Endothelial cell of umbilical vein (primary cell): ENCODE results near the gene GBP4. TPM values are rescaled to one million over a fixed set of nuclear protein-coding genes. Genes with fewer than 3 reads are reported as not detected.

ENCODE experiments used
- BruUV-seq: library from RNA; stranded (reverse); fragments of 400-500 nt; replicated peaks from 2 replicates; lab custom pipeline; 2021; lab: Mats Ljungman, UMichigan
- CTCF ChIA-PET: fragments of 300-600, 350-600 bp; sonication (Branson Sonifier 250); formaldehyde crosslinking; loops from one replicate; lab custom pipeline; 2021; ENCODE audit warnings: antibody characterized with exemption, inconsistent platforms; lab: Charles Lee
- POLR2A ChIA-PET: fragments of 300-600, 350-600 bp; sonication (Branson Sonifier 250); formaldehyde crosslinking; loops from one replicate; lab custom pipeline; 2021; ENCODE audit warnings: antibody characterized with exemption, inconsistent platforms; lab: Charles Lee
- DNase-seq: peaks from one replicate; pipeline ENCODE4 v3.0.0-alpha.2; 2011; ENCODE audit warnings: low read depth, low spot score
- FAIRE-seq: peaks from 2 replicates; lab custom pipeline; 2011; peaks lifted over from hg19 to GRCh38; lab: Jason Lieb, UNC
- H2AFZ ChIP-seq: 2 replicates; pipeline ENCODE4 v1.6.0; 2012; ENCODE audit warnings: low read depth, low read length, control low read depth, inconsistent platforms
- H3K27ac ChIP-seq: 2 replicates; pipeline ENCODE4 v1.5.1; 2011; ENCODE audit warnings: low read depth, mild to moderate bottlenecking, control low read depth, low read length, moderate library complexity; ENCODE audit not compliant: insufficient read depth
- H3K27me3 ChIP-seq, 2 experiments: 2 replicates each; pipeline versions ENCODE4 v1.6.0 to v1.6.1; 2011; ENCODE audit warnings: low read length in 2 of 2, mixed read lengths in 1 of 2; ENCODE audit not compliant: control insufficient read depth in 2 of 2, insufficient read depth in 2 of 2
- H3K36me3 ChIP-seq, 2 experiments: 2 replicates in 1 of 2; 3 replicates in 1 of 2; pipeline ENCODE4 v1.5.1; 2011; ENCODE audit warnings: low read length in 2 of 2, mild to moderate bottlenecking in 1 of 2, moderate library complexity in 1 of 2; ENCODE audit not compliant: control insufficient read depth in 2 of 2, insufficient read depth in 2 of 2; ENCODE audit errors: extremely low read depth in 1 of 2
- H3K4me1 ChIP-seq: 3 replicates; pipeline ENCODE4 v1.5.1; 2011; ENCODE audit warnings: mild to moderate bottlenecking, low read length; ENCODE audit not compliant: control insufficient read depth, insufficient read depth; ENCODE audit errors: extremely low read depth
- H3K4me2 ChIP-seq: 2 replicates; pipeline ENCODE4 v1.6.1; 2011; ENCODE audit warnings: low read length, control low read depth, mixed read lengths; ENCODE audit not compliant: insufficient read depth
- H3K4me3 ChIP-seq, 3 experiments: fragments of 200-600 bp in 1 of 3; sonication (generic), shearing (Covaris generic) in 1 of 3; replicated peaks in 1 of 3; 2 replicates each; pipeline ENCODE4 v1.5.1; 2011 to 2016; ENCODE audit warnings: control low read depth in 3 of 3, low read length in 3 of 3, mild to moderate bottlenecking in 2 of 3, inconsistent platforms in 1 of 3, low read depth in 1 of 3, moderate library complexity in 1 of 3; ENCODE audit not compliant: insufficient read depth in 1 of 3
- H3K79me2 ChIP-seq: 2 replicates; pipeline ENCODE4 v1.6.0; 2012; ENCODE audit warnings: low read length, inconsistent platforms; ENCODE audit not compliant: control insufficient read depth, insufficient read depth
- H3K9ac ChIP-seq: replicated peaks from 2 replicates; pipeline ENCODE3; 2011; ENCODE audit warnings: low read length, control low read depth; ENCODE audit not compliant: insufficient read depth; ENCODE audit errors: extremely low read depth
- H3K9me1 ChIP-seq: replicated peaks from 3 replicates; pipeline ENCODE4 v1.6.0; 2011; ENCODE audit warnings: mild to moderate bottlenecking, low read length; ENCODE audit not compliant: control insufficient read depth, insufficient read depth; ENCODE audit errors: extremely low read depth
- H3K9me3 ChIP-seq: replicated peaks from 2 replicates; pipeline ENCODE4 v1.5.1; 2012; ENCODE audit warnings: low read length, inconsistent platforms; ENCODE audit not compliant: control insufficient read depth, insufficient read depth
- H4K20me1 ChIP-seq: replicated peaks from 2 replicates; pipeline ENCODE3; 2011; ENCODE audit warnings: mild to moderate bottlenecking, low read length; ENCODE audit not compliant: control insufficient read depth, insufficient read depth; ENCODE audit errors: extremely low read depth
- EZH2 ChIP-seq: IDR thresholded peaks from 2 replicates; pipeline ENCODE4 v1.6.1; 2012; ENCODE audit warnings: borderline replicate concordance, low read depth, mild to moderate bottlenecking, moderate library complexity, low read length, inconsistent platforms; ENCODE audit not compliant: severe bottlenecking
- FOS ChIP-seq: IDR thresholded peaks from 2 replicates; pipeline ENCODE4 v1.6.1; 2011; ENCODE audit warnings: mild to moderate bottlenecking, low read length, moderate library complexity, borderline replicate concordance; ENCODE audit not compliant: insufficient read depth
- GATA2 ChIP-seq: IDR thresholded peaks from 2 replicates; pipeline ENCODE4 v1.7.0; 2011; ENCODE audit warnings: low read depth, mild to moderate bottlenecking, moderate library complexity, mixed read lengths, low read length; ENCODE audit not compliant: insufficient read length, insufficient read depth
- JUN ChIP-seq: IDR thresholded peaks from 2 replicates; pipeline ENCODE4 v1.6.1; 2011; ENCODE audit warnings: borderline replicate concordance, low read depth; ENCODE audit not compliant: insufficient read length, insufficient read depth
- MYC ChIP-seq: IDR thresholded peaks from one replicate; pipeline ENCODE4 v1.6.1; 2011; ENCODE audit warnings: mild to moderate bottlenecking, low read depth, low read length
- POLR2A ChIP-seq: IDR thresholded peaks from 2 replicates; pipeline ENCODE4 v1.6.1; 2012; ENCODE audit warnings: low read depth, mild to moderate bottlenecking, control low read depth, low read length
- POLR2AphosphoS5 ChIP-seq: IDR thresholded peaks from 2 replicates; pipeline ENCODE4 v1.6.1; 2012; ENCODE audit warnings: low read depth, mild to moderate bottlenecking, control low read depth, low read length, moderate library complexity; ENCODE audit not compliant: insufficient read depth
- dilution Hi-C: fragments of 300-500 bp; cut with MboI; formaldehyde crosslinking; loops from one replicate; pipeline ENCODE4 v1.15.0; 2019; ENCODE audit warnings: low sequenced_read_pairs; ENCODE audit not compliant: extremely low pct_ligation_motif_present
- intact Hi-C: fragments of 100-400 bp; cut with micrococcal nuclease; formaldehyde crosslinking; loops from one replicate; pipeline ENCODE4 v1.10.0; 2022
- polyA plus RNA-seq, 4 experiments: library from polyadenylated mRNA; depleted of rRNA in 3 of 4; stranded (reverse) in 3 of 4; unstranded in 1 of 4; fragments of >200 nt; gene quantifications; 2 replicates each; pipeline versions ENCODE4 v1.2.1 to v1.2.3, GENCODE V29; 2011 to 2012; ENCODE audit warnings: missing spikeins in 1 of 4
- total RNA-seq: library from RNA; stranded (reverse); gene quantifications from 2 replicates; pipeline ENCODE4 v1.2.3, GENCODE V29; 2021
- TF ChIP-seq, protein P1 (sequence below): IDR thresholded peaks from 2 replicates; pipeline ENCODE4 v1.6.1; 2011; ENCODE audit not compliant: insufficient read depth, insufficient read length
- TF ChIP-seq, protein P2 (sequence below), 2 donors: IDR thresholded peaks; 1 replicate in 1 of 2; 2 replicates in 1 of 2; pipeline ENCODE4 v1.5.1; 2011; ENCODE audit warnings: low read length in 2 of 2, mild to moderate bottlenecking in 2 of 2, moderate library complexity in 2 of 2, control low read depth in 1 of 2, inconsistent platforms in 1 of 2, low read depth in 1 of 2; ENCODE audit not compliant: insufficient read depth in 1 of 2; ENCODE audit errors: extremely low read depth in 1 of 2

Gene GBP4
- total and polyA plus RNA-seq, 2 donors (not counting 3 experiments of a cell fraction or from before 2014, with no cell fraction given) = 1.7 to 7.6 TPM

DNA sequence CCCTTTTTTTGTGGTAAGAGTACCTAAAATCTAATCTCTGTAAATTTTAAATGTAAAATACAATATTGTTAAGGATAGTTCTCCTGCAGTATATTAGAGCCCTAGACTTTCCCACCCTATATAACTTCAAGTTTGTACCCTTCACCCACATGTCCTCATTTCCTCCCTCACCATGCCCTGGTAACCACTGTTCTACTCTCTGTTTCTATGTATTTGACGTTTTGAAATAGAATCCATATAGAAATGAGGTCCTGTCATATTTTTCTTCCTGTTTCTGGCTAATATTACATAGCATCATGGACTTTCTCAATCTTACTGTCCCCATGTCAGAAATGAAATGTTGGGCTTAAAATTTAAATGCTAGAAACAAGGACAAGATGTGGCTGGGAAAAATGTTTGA, 47.7 kb downstream of the GBP4 start:
- no peak overlapping the region for H3K27ac ChIP-seq
- no peak for DNase-seq
- intact Hi-C loops = no loop called here
- H3K4me1 ChIP-seq = no peaks in the 10 kb centered on the region
- H3K4me3 ChIP-seq = no peak overlapping the region
- no peaks in the 10 kb centered on the region for H3K79me2 ChIP-seq
- no TSS peak for BruUV-seq
- ChIA-PET POLR2A (no interaction called here), CTCF (no interaction called here)
- TF ChIP-seq FOS (no peak), GATA2 (no peak), MYC (no peak), EZH2 (no peak), POLR2AphosphoS5 (no peak), JUN (no peak), POLR2A (no peak)
- TF ChIP-seq, protein P1, sequence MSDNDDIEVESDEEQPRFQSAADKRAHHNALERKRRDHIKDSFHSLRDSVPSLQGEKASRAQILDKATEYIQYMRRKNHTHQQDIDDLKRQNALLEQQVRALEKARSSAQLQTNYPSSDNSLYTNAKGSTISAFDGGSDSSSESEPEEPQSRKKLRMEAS = no peak
- TF ChIP-seq, protein P2, sequence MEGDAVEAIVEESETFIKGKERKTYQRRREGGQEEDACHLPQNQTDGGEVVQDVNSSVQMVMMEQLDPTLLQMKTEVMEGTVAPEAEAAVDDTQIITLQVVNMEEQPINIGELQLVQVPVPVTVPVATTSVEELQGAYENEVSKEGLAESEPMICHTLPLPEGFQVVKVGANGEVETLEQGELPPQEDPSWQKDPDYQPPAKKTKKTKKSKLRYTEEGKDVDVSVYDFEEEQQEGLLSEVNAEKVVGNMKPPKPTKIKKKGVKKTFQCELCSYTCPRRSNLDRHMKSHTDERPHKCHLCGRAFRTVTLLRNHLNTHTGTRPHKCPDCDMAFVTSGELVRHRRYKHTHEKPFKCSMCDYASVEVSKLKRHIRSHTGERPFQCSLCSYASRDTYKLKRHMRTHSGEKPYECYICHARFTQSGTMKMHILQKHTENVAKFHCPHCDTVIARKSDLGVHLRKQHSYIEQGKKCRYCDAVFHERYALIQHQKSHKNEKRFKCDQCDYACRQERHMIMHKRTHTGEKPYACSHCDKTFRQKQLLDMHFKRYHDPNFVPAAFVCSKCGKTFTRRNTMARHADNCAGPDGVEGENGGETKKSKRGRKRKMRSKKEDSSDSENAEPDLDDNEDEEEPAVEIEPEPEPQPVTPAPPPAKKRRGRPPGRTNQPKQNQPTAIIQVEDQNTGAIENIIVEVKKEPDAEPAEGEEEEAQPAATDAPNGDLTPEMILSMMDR (IDR thresholded peaks at IDR 0.05; ENCODE audit: extremely low read depth in 1 of 2, insufficient read depth in 1 of 2, low read depth in 1 of 2, low read length in 2 of 2) = no peak
- H3K27me3 ChIP-seq = no peaks in the 10 kb centered on the region
- H3K4me2 ChIP-seq = no peak overlapping the region
- H3K9ac ChIP-seq = no peak overlapping the region
- no peaks in the 10 kb centered on the region for H3K9me3 ChIP-seq
- H3K36me3 ChIP-seq = no peaks in the 10 kb centered on the region
- no peak for FAIRE-seq
- H4K20me1 ChIP-seq = no peaks in the 10 kb centered on the region
- no peaks in the 10 kb centered on the region for H3K9me1 ChIP-seq
- dilution Hi-C loops = no loop called here
- no peak overlapping the region for H2AFZ ChIP-seq
